Suprapubic skin (tissue), 4 donors: ENCODE measurements around the gene ATP13A3.

Experiments used
- EP300 ChIP-seq: sonication (generic); formaldehyde crosslinking; IDR thresholded peaks from one replicate; pipeline ENCODE4 v1.6.1; 2017; ENCODE audit warnings: antibody characterized with exemption
- POLR2A ChIP-seq, 2 donors: fragments of 450-650 bp; IDR thresholded peaks; one replicate each; pipeline ENCODE4 v1.6.1; 2017; ENCODE audit warnings: antibody characterized with exemption in 2 of 2, mild to moderate bottlenecking in 2 of 2, moderate library complexity in 2 of 2
- POLR2AphosphoS5 ChIP-seq, 3 donors: sonication (generic); formaldehyde crosslinking; IDR thresholded peaks; one replicate each; pipeline ENCODE4 v1.6.1; 2017; ENCODE audit warnings: antibody characterized with exemption in 3 of 3
- TF ChIP-seq, protein P1 (sequence below), 2 donors: fragments of 200-600 bp in 1 of 2; fragments of 450-650 bp in 1 of 2; sonication (generic) in 1 of 2; IDR thresholded peaks; one replicate each; pipeline ENCODE4 v1.5.1; 2016 to 2019; ENCODE audit warnings: antibody characterized with exemption in 2 of 2, mild to moderate bottlenecking in 1 of 2, moderate library complexity in 1 of 2

DNA sequence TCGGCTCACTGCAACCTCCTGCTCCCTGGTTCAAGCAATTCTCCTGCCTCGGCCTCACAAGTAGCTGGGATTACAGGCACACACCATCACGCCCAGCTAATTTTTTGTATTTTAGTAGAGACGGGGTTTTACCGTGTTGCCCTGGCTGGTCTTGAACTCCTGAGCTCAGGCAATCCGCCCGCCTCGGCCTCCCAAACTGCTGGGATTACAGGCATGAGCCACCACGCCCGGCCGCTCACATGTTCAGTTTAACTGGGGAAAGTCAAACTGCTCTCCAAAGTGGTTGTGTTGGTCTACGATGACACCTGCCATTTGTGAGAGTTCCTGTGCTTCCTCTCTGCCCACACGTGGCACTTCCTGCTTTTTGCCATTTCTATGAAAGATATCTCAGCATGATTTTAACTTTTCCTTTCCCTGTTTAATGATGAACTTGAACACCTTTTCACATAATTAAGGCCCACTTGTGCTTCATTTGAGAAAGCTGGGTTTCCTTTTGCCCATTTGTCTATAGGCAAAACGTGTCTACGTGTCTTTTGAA, 86.9 kb downstream of the ATP13A3 start:
- TF ChIP-seq POLR2AphosphoS5 (IDR thresholded peaks at IDR 0.05), result no peak
- TF ChIP-seq, protein P1, sequence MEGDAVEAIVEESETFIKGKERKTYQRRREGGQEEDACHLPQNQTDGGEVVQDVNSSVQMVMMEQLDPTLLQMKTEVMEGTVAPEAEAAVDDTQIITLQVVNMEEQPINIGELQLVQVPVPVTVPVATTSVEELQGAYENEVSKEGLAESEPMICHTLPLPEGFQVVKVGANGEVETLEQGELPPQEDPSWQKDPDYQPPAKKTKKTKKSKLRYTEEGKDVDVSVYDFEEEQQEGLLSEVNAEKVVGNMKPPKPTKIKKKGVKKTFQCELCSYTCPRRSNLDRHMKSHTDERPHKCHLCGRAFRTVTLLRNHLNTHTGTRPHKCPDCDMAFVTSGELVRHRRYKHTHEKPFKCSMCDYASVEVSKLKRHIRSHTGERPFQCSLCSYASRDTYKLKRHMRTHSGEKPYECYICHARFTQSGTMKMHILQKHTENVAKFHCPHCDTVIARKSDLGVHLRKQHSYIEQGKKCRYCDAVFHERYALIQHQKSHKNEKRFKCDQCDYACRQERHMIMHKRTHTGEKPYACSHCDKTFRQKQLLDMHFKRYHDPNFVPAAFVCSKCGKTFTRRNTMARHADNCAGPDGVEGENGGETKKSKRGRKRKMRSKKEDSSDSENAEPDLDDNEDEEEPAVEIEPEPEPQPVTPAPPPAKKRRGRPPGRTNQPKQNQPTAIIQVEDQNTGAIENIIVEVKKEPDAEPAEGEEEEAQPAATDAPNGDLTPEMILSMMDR (IDR thresholded peaks at IDR 0.05), result no peak
- TF ChIP-seq EP300, result no peak
- no peak for TF ChIP-seq POLR2A (IDR thresholded peaks at IDR 0.05)
